HG02981 (cell line): Measurements from ENCODE around the gene PSMC3IP.

Experiments
- ATAC-seq: cut with Tn5 transposase; IDR thresholded peaks from one replicate; pipeline ENCODE4 v1.9.1; 2021; ENCODE audit warnings: mild to moderate bottlenecking, moderate library complexity; ENCODE audit not compliant: unreplicated experiment

PSMC3IP gene

GRCh38 chr17:42586514-42587230, 9.1 kb upstream of the PSMC3IP start:
- ATAC-seq, result no peak

GRCh38 chr17:42585353-42585752, 7.8 kb upstream of the PSMC3IP start:
- ATAC-seq, result no peak

GRCh38 chr17:42584880-42585279, 7.4 kb upstream of the PSMC3IP start:
- no peak for ATAC-seq

GRCh38 chr17:42581744-42582270, 4.3 kb upstream of the PSMC3IP start:
- no peak for ATAC-seq

GRCh38 chr17:42579794-42580551, 2.4 kb upstream of the PSMC3IP start:
- ATAC-seq, result no peak

- peak; percentile 63 for ATAC-seq
Observed at GRCh38 chr17:42578282-42578869, 847 bp upstream of the PSMC3IP start.

- ATAC-seq, result no peak
Observed at GRCh38 chr17:42577140-42577531, 393 bp downstream of the PSMC3IP start.

GRCh38 chr17:42574463-42574862, 3.1 kb downstream of the PSMC3IP start:
- ATAC-seq, result no peak

- no peak for ATAC-seq
Observed at GRCh38 chr17:42573095-42573494, 4.4 kb downstream of the PSMC3IP start.

- ATAC-seq, result no peak
Observed at GRCh38 chr17:42571435-42572225, 5.9 kb downstream of the PSMC3IP start.

- no peak for ATAC-seq
Observed at GRCh38 chr17:42568341-42569111, 9.0 kb downstream of the PSMC3IP start.

GRCh38 chr17:42566883-42567573, 10.5 kb downstream of the PSMC3IP start, which contains the start of gene MLX:
Gene MLX, plus strand, starts transcription at chr17:42567100. Its CDS starts 25 bp downstream, at chr17:42567125.
- peak; percentile 58 for ATAC-seq

- ATAC-seq, result no peak
Observed at GRCh38 chr17:42566215-42566882, 11.2 kb downstream of the PSMC3IP start.

- no peak for ATAC-seq
Observed at GRCh38 chr17:42565523-42566214, 11.9 kb downstream of the PSMC3IP start.

GRCh38 chr17:42564815-42565522, 12.6 kb downstream of the PSMC3IP start:
- ATAC-seq, result no peak

- ATAC-seq, result no peak
Observed at GRCh38 chr17:42563950-42564349, 13.6 kb downstream of the PSMC3IP start.

- ATAC-seq, result no peak
Observed at GRCh38 chr17:42563543-42563942, 14.0 kb downstream of the PSMC3IP start.

- ATAC-seq, result no peak
Observed at GRCh38 chr17:42563143-42563509, 14.4 kb downstream of the PSMC3IP start.
